Measurements from ENCODE around the gene DHX8. TPM values are rescaled to one million over a fixed set of nuclear protein-coding genes. Genes with fewer than 3 reads are reported as not detected.

Gene DHX8
- total RNA-seq, 1 experiment from 2014 or later, result 54.1 TPM

- Histone ChIP-seq H3K18ac (ENCODE audit: insufficient read length, low read depth, low read length) (no peak overlapping the region), H3K23ac (ENCODE audit: insufficient read length, low read depth, low read length) (no peak overlapping the region), H3K9me3 (ENCODE audit: control insufficient read depth, low read depth, low read length) (no peaks in the 10 kb centered on the region), H4K20me1 (ENCODE audit: control insufficient read depth, insufficient read depth, insufficient read length) (no peaks in the 10 kb centered on the region), H2BK120ac (ENCODE audit: low read depth, low read length, poor library complexity, severe bottlenecking) (no peak overlapping the region), H3K79me1 (ENCODE audit: insufficient read depth, low read depth, low read length, poor library complexity, severe bottlenecking) (no peaks in the 10 kb centered on the region), H2BK12ac (ENCODE audit: insufficient read length, low read depth, low read length) (no peak overlapping the region), H3K56ac (ENCODE audit: insufficient read length, low read depth, low read length) (no peak overlapping the region), H3K27me3 (ENCODE audit: insufficient read depth, low read length) (no peaks in the 10 kb centered on the region), H3K27ac (ENCODE audit: insufficient read length, low read depth, low read length) (no peak overlapping the region), H4K8ac (replicated peaks; ENCODE audit: insufficient read length, low read depth, low read length) (no peak overlapping the region), H2AK5ac (ENCODE audit: insufficient read length, low read length) (no peak overlapping the region), H4K5ac (ENCODE audit: insufficient read length, low read depth, low read length) (no peak overlapping the region), H2AFZ (ENCODE audit: low read length) (peak overlapping the region; percentile 42), H3K79me2 (ENCODE audit: insufficient read depth, low read length) (no peaks in the 10 kb centered on the region), H3K9ac (ENCODE audit: extremely low read depth, insufficient read length, low read length) (no peak overlapping the region), H3K4me1 (ENCODE audit: insufficient read depth, low read length) (no peaks in the 10 kb centered on the region), H2BK15ac (ENCODE audit: low read depth, low read length) (no peak overlapping the region), H3T11ph (ENCODE audit: low read length) (no peak overlapping the region), H3K4me2 (ENCODE audit: insufficient read depth, insufficient read length, low read length) (no peak overlapping the region), H3K14ac (ENCODE audit: insufficient read depth, low read length) (no peak overlapping the region), H2BK20ac (ENCODE audit: low read depth, low read length, poor library complexity, severe bottlenecking) (no peak overlapping the region), H3K4ac (ENCODE audit: low read depth, low read length) (no peak overlapping the region), H3K23me2 (ENCODE audit: insufficient read length, low read depth, low read length, poor library complexity, severe bottlenecking) (no peaks in the 10 kb centered on the region), H4K91ac (ENCODE audit: insufficient read length, low read depth, low read length) (no peak overlapping the region), H2BK5ac (ENCODE audit: insufficient read length, low read length) (no peak overlapping the region)
- no peak for TF ChIP-seq CTCF (conservative IDR thresholded peaks at IDR 0.05)
- no peak for DNase-seq
- Mint-ChIP-seq H3K27ac (peak overlapping the region in 1 of 3 experiments; percentile 34; a peak in 1 of 7 replicates), H3K9me3 (no peaks in the 10 kb centered on the region), H3K4me3 (no peak overlapping the region), H3K27me3 (ENCODE audit: low read depth) (no peaks in the 10 kb centered on the region), H3K36me3 (ENCODE audit: insufficient read depth in 1 of 3, low read depth in 3 of 3) (no peaks in the 10 kb centered on the region), H3K4me1 (peaks cover 4 to 10% of the 10 kb centered on the region in 2 experiments; a peak in 3 of 4 replicates)
- WGBS (ENCODE audit: extremely low coverage, insufficient read length, low lambda C conversion rate), result no CpG with 5 or more reads among the region's 9 CpGs
Measured at GRCh38 chr17:43477832-43478634, 5.7 kb upstream of the DHX8 start.

All from H9 (cell line).